Activated CD8-positive, alpha-beta T cell treated with anti-CD3 and anti-CD28 coated beads, Interleukin-2, amount 10 ng/mL, durations not matched to agents 7 days and 5 days (primary cell): Measurements from ENCODE around the gene PIM3. TPM values are rescaled to one million over a fixed set of nuclear protein-coding genes. Genes with fewer than 3 reads are reported as not detected.
"Not testable (repeated sequence)": the region's sequence is repeated elsewhere in the genome, so short reads cannot be mapped to it uniquely, and the experiment has no call there.

Experiments
- ATAC-seq: fragments of 150-1000 bp; cut with Tn5 transposase; one replicate; pipeline ENCODE4 v1.10.0; 2021; ENCODE audit warnings: moderate library complexity
- CTCF ChIA-PET: fragments of 350-600 bp; sonication (Branson Sonifier 250); formaldehyde crosslinking; loops from one replicate; lab custom pipeline; 2021; ENCODE audit warnings: antibody characterized with exemption; lab: Charles Lee
- POLR2A ChIA-PET: fragments of 350-600 bp; sonication (Branson Sonifier 250); formaldehyde crosslinking; loops from one replicate; lab custom pipeline; 2021; ENCODE audit warnings: antibody characterized with exemption; lab: Charles Lee
- DNase-seq: peaks from one replicate; pipeline ENCODE4 v3.0.0-alpha.2; 2020
- H3K27ac Mint-ChIP-seq: one replicate; pipeline ENCODE4 v1.8.0; 2021; ENCODE audit warnings: mild to moderate bottlenecking, mixed read lengths
- H3K27me3 Mint-ChIP-seq: one replicate; pipeline ENCODE4 v1.8.0; 2021; ENCODE audit warnings: low read depth, mixed read lengths
- H3K36me3 Mint-ChIP-seq: one replicate; pipeline ENCODE4 v1.8.0; 2021; ENCODE audit warnings: low read depth, mixed read lengths
- H3K4me1 Mint-ChIP-seq: one replicate; pipeline ENCODE4 v1.8.0; 2021; ENCODE audit warnings: low read depth, mixed read lengths
- H3K4me3 Mint-ChIP-seq: one replicate; pipeline ENCODE4 v1.8.0; 2021; ENCODE audit warnings: mild to moderate bottlenecking, mixed read lengths
- H3K9me3 Mint-ChIP-seq: one replicate; pipeline ENCODE4 v1.8.0; 2022; ENCODE audit warnings: mixed read lengths; ENCODE audit not compliant: insufficient read depth
- total RNA-seq, 2 experiments: library from RNA; stranded (reverse); gene quantifications; one replicate each; pipeline ENCODE4 v1.2.3, GENCODE V29; 2021

PIM3 gene
- total RNA-seq, 2 experiments from 2014 or later = 45.1 to 45.7 TPM

DNA sequence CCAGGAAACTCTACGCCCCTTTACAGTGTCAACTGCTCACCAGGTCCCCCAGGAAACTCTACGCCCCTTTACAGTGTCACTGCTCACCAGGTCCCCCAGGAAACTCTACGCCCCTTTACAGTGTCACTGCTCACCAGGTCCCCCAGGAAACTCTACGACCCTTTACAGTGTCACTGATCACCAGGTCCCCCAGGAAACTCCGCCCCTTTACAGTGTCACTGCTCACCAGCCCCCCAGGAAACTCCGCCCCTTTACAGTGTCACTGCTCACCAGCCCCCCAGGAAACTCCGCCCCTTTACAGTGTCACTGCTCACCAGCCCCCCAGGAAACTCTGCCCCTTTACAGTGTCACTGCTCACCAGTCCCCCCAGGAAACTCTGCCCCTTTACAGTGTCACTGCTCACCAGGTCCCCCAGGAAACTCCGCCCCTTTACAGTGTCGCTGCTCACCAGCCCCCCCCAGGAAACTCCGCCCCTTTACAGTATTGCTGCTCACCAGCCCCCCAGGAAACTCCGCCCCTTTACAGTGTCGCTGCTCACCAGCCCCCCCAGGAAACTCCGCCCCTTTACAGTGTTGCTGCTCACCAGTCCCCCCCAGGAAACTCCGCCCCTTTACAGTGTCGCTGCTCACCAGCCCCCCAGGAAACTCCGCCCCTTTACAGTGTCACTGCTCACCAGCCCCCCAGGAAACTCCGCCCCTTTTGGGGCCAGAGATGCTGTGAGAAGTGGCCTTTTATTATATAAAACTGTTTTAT is 15.4 kb upstream of the PIM3 start:
- H3K27me3 Mint-ChIP-seq, H3K36me3 Mint-ChIP-seq, ATAC-seq, H3K4me3 Mint-ChIP-seq, CTCF ChIA-PET, H3K9me3 Mint-ChIP-seq: not testable (repeated sequence)
- DNase-seq = peak; percentile 72
- POLR2A ChIA-PET = interaction anchor here (0.6 kb wide), 1 partner anchor 663 kb away, joined by 3 read pairs; no protein-coding TSS in a partner anchor
- H3K4me1 Mint-ChIP-seq = peaks cover 12% of the 10 kb centered on the region
- H3K27ac Mint-ChIP-seq = peak overlapping the region; percentile 80

DNA sequence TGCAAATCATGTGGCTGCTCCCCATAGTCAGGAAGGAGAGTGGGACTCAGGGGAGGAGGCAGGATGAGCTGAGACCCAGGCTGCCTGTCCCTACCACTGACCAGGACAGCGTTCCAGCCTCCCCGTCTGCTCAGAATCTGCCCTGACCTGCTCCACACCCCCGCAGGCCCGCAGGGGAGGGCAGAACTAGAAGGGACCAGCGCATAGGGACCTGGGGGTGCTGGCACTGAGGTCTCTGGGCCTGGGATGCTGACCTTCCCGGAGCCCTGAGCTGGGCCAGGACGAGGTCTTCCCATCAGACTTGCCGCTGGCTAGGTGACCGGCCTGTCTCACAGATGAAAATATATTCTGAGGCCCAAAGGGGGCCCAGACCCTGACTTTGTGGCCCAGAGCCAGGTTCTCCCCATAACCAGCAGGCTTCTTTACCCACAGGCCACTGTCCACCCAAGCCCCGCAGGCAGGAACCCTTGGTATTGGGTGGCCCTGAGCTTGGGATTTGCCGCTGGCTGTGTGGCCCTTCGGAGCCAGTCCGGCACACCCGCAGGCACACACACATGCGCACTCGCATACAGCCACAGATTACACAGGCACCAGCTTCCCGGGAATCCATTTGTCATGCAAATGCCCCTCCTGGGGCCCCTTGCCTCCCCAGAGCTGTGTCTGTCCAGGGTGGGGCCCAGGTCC is 13.8 kb upstream of the PIM3 start:
- ATAC-seq = no peak
- H3K27ac Mint-ChIP-seq = no peak overlapping the region
- no peaks in the 10 kb centered on the region for H3K36me3 Mint-ChIP-seq
- H3K27me3 Mint-ChIP-seq = no peaks in the 10 kb centered on the region
- CTCF ChIA-PET = no interaction called here
- no peak overlapping the region for H3K4me3 Mint-ChIP-seq
- peaks cover 3% of the 10 kb centered on the region for H3K9me3 Mint-ChIP-seq
- peaks cover 12% of the 10 kb centered on the region for H3K4me1 Mint-ChIP-seq
- no peak for DNase-seq
- POLR2A ChIA-PET = interaction anchor here (1.8 kb wide), 1 partner anchor 13 kb away, joined by 9 read pairs; the partner anchor contains the start of gene PIM3

DNA sequence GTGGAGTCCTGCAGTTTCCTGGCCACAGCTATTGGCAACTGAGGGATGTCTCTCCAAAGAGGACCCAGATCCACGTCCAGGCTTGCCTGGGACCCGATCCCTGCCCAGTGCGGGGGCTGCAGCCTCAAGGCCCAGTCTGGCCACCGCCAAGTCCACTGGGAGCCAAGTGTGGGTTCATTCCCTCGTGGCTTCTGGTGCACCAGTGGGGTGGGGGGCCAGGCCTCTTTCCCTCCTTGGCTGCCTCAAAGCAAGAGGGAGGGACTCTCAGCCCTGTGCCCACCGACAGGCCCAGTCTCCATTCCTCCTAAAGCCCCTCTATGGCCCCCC is 13.3 kb upstream of the PIM3 start:
- Mint-ChIP-seq H3K27me3 (no peaks in the 10 kb centered on the region), H3K4me1 (peaks cover 12% of the 10 kb centered on the region), H3K27ac (no peak overlapping the region), H3K4me3 (no peak overlapping the region), H3K9me3 (peaks cover 3% of the 10 kb centered on the region), H3K36me3 (no peaks in the 10 kb centered on the region)
- no peak for DNase-seq
- ChIA-PET CTCF (no interaction called here), POLR2A (interaction anchor here (1.8 kb wide), 1 partner anchor 13 kb away, joined by 9 read pairs; the partner anchor contains the start of gene PIM3)
- no peak for ATAC-seq

DNA sequence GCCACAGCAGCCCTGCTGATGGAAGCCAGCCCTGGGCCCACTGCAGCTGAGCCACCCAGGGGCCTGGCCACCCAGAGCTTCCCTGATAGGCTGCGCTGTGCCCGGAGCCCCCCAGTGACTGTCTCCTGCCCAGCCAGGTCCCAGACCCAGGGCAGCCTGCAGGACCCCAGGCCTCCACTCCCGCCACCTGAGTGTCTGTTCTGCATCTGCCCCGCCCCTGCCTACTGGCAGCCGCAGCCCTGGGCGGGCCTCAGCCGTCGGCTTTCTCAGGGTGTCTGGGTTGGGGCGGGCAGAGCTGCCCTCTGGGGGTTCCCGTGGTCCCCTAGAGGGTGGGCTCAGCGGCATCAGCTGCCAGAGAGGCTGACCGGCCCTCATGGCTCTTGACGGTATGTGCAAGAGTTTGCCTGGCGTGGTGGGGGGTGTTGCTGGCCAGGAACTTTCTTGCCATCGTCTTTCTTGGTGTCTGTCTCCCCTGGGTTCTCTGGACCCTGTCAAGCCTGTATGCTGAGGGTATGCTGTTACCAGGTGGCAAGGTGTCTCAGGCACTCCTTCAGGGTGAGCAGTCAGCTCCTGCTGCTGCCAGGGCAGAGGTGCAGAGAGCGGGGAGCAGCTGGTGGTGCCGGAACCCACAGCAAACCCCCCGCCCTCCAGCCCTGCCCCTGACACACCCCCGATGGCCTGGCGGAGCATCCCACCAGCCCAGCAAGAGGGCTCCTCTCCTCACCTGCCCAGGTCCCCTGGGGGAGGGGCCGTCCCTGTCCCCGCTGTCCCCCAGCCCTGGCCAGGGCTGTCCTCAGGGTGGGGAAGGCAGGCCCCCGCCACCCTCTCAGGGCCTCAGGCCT is 12.2 kb upstream of the PIM3 start:
- CTCF ChIA-PET = no interaction called here
- Mint-ChIP-seq H3K27ac (no peak overlapping the region), H3K27me3 (no peaks in the 10 kb centered on the region)

DNA sequence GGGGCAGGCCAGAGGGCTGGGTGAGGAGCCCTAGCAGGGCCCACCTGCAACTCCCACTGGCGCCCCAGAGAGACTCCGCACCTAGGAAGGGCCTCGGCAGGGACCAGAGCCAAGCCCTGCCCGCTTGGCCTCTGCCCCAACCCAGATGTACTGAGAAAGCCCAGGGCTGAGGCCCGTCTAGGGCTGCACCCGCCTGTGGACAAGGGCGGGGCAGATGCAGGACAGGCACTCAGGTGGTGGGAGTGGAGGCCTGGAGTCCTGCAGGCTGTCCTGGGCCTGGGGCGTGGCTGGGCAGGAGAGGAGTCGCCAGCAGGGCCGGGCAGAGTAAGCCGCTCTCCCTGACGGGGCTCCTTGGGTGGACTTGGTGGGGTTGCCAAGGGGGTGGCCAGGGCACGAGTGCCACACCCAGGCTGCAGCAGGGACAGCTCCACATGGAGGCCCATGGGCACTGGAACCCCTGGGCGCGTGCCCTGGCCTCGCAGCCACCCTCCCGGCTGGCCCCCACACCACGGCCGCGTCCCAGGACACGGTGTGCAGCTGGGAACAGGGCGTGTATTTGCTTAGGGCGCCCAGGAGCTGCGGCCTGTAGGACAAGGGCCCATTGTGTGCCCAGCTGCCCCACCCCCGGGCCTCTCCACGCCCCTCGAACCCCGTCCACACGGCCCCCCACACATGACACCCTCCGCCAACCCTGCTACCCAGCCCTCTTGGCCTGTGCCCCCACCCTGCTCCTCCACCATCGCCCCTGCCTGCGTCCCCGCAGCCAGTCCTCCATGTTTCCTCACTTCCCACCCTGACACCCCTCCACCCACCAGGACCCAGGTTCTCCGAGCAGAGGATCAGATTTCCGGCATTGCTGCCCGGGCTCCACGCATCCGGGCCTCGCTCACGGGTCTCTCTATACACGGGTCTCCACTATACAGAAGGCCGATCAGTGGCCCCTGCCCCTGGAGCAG is 11.3 kb upstream of the PIM3 start:
- Mint-ChIP-seq H3K27ac (no peak overlapping the region), H3K4me3 (no peak overlapping the region), H3K9me3 (peaks cover 3% of the 10 kb centered on the region), H3K4me1 (peaks cover 12% of the 10 kb centered on the region), H3K27me3 (no peaks in the 10 kb centered on the region), H3K36me3 (no peaks in the 10 kb centered on the region)
- DNase-seq = no peak
- POLR2A ChIA-PET = no interaction called here
- CTCF ChIA-PET = no interaction called here
- no peak for ATAC-seq

More for the DNA sequence above, 12.2 kb upstream of the PIM3 start:
- POLR2A ChIA-PET = interaction anchor here (1.8 kb wide), 1 partner anchor 12 kb away, joined by 9 read pairs; the partner anchor contains the start of gene PIM3
- ATAC-seq (no peak), DNase-seq (no peak)
- peaks cover 3% of the 10 kb centered on the region for H3K9me3 Mint-ChIP-seq
- no peaks in the 10 kb centered on the region for H3K36me3 Mint-ChIP-seq
- peaks cover 12% of the 10 kb centered on the region for H3K4me1 Mint-ChIP-seq
- no peak overlapping the region for H3K4me3 Mint-ChIP-seq

DNA sequence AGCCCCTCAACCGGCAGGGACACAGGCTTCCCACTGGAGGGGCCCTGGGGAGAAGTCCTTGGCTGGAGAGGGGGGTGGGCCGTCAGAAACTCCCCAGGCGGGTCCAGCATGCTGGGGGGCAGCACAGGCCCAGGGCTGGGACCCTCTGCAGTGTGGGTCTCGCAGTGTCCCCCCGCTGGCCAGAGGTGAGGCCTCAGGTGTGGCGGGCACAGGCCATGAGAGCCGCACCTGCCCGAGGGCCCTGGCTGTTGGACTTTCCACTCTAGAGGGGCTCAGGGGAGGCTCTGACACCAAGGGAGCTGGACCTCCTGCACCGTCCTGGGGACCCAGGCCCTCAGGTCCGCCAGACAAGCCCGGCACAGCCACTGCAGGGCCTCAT is 10.7 kb upstream of the PIM3 start:
- ChIA-PET CTCF (no interaction called here), POLR2A (no interaction called here)
- DNase-seq = no peak
- H3K27me3 Mint-ChIP-seq = no peaks in the 10 kb centered on the region
- no peak overlapping the region for H3K27ac Mint-ChIP-seq
- H3K9me3 Mint-ChIP-seq = peaks cover 3% of the 10 kb centered on the region
- H3K4me1 Mint-ChIP-seq = peaks cover 12% of the 10 kb centered on the region
- H3K4me3 Mint-ChIP-seq = no peak overlapping the region
- H3K36me3 Mint-ChIP-seq = no peaks in the 10 kb centered on the region
- no peak for ATAC-seq

DNA sequence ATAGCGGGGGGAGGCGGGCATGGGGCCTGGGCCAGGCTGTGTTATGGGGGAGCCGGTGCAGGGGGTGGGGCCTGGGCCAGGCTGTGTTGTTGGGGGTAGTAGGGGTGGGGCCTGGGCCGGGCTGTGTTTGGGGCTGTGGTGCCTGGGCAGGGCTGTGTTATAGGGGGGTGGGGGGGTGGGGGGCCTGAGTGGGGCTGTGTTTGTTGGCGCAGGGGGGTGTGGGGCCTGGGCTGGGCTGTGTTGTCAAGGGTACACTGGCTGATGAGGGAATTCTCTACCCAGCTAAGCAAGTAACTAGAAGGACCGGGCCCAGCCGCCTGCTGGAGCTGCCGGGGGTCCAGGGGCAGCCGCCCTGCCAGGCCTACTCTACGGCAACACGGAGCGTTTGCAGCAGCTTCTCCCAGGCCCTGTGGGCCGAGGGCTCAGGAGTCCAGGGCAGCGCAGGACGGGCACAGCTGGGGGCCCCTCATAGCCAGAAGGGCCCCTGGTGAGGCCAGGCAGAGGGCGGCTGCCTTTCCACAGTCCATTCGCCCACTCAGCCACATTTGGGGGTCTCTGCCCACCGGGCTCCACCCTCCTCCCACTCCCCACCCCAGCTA is 10.1 kb upstream of the PIM3 start:
- CTCF ChIA-PET = no interaction called here
- Mint-ChIP-seq H3K9me3 (peaks cover 3% of the 10 kb centered on the region), H3K36me3 (no peaks in the 10 kb centered on the region), H3K27ac (no peak overlapping the region), H3K4me3 (no peak overlapping the region), H3K4me1 (peaks cover 9% of the 10 kb centered on the region), H3K27me3 (no peaks in the 10 kb centered on the region)
- ATAC-seq = no peak
- DNase-seq = no peak
- POLR2A ChIA-PET = interaction anchor here (1.6 kb wide), 1 partner anchor 10 kb away, joined by 5 read pairs; the partner anchor contains the start of gene PIM3

DNA sequence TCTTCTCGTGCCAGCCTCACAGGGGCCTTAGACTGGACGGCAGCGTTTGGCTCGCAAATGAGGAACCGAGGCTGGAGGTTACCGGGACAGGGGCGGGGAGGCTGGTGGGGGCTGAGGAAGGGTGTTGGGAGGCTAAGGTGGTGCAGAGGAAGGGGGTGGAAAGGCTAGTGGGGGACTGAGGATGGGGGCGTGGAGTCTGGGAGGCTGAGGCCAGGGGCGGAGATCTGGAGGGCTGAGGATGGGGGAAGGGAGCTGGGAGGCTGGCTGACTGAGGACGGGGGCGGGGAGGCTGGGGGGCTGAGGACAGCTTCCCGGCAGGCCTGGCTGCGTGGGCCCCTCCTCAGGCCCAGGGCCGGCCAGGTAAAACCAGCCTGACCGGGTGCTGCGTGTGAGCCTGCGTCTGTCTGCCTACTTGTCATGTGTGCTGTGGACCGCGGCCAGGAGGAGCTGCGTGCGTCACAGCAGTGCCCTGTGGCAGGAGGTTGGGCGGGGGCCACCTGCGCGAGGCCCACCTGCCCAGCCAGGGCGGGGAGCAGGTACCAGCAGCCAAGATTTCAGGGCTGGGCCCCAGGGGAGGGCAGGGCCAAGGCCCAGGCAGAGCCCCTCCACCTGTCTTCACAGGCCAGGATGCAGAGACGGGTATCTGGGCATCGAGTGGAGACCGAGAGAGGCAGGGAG is 9.4 kb upstream of the PIM3 start:
- DNase-seq (no peak), ATAC-seq (no peak)
- Mint-ChIP-seq H3K27ac (no peak overlapping the region), H3K4me3 (no peak overlapping the region), H3K36me3 (no peaks in the 10 kb centered on the region), H3K9me3 (no peaks in the 10 kb centered on the region), H3K4me1 (peaks cover 3% of the 10 kb centered on the region), H3K27me3 (no peaks in the 10 kb centered on the region)
- ChIA-PET CTCF (no interaction called here), POLR2A (interaction anchor here (0.6 to 1.6 kb wide), 2 partner anchors 10 to 1056 kb away, joined by 3 to 5 read pairs; partner anchors contain the start of gene PIM3)

DNA sequence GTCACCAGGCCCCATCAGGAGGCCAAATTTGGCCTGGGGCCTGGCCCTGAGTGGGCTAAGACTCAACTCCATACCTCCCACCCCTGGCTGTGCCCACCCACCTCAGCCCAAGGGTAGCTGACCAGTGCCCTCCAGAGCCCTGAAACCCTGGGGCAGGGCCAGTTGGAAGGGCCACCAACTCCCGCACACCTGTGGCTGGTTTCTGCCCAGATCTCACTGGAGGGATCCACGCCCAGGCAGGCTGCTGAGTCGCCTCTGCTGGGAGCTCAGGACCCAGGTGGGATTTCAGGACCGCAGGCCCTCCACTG is 8.9 kb upstream of the PIM3 start:
- Mint-ChIP-seq H3K4me1 (no peaks in the 10 kb centered on the region), H3K27ac (no peak overlapping the region), H3K9me3 (no peaks in the 10 kb centered on the region), H3K4me3 (no peak overlapping the region), H3K27me3 (no peaks in the 10 kb centered on the region), H3K36me3 (no peaks in the 10 kb centered on the region)
- CTCF ChIA-PET = no interaction called here
- ATAC-seq (no peak), DNase-seq (no peak)
- POLR2A ChIA-PET = interaction anchor here (0.6 to 1.6 kb wide), 3 partner anchors 9 to 1057 kb away, joined by 3 to 5 read pairs (median 3); partner anchors contain the start of gene PIM3
